Femur (tissue), 1 donor: Measurements from ENCODE around the gene HSPA1B.
"Not testable (repeated sequence)": the region's sequence is repeated elsewhere in the genome, so short reads cannot be mapped to it uniquely, and the experiment has no call there.

ENCODE experiments used
- DNase-seq: peaks from one replicate; pipeline ENCODE4 v3.0.0-alpha.2; 2017

HSPA1B gene

GRCh38 chr6:31861150-31861549 lies 33.6 kb downstream of the HSPA1B start:
- DNase-seq, result no peak

- DNase-seq, result no peak
These were observed 34.4 kb downstream of the HSPA1B start for GRCh38 chr6:31861919-31862343.

GRCh38 chr6:31862344-31863235 lies 35.1 kb downstream of the HSPA1B start, which contains the start of gene NEU1:
Gene NEU1, minus strand, starts transcription at chr6:31862821. Its CDS starts 45 bp downstream, at chr6:31862776.
- peak; percentile 100 for DNase-seq

- DNase-seq, result not testable (repeated sequence)
These were observed 36.6 kb downstream of the HSPA1B start for GRCh38 chr6:31864123-31864562.

- no peak for DNase-seq
These were observed 37.3 kb downstream of the HSPA1B start for GRCh38 chr6:31864818-31865204.

- no peak for DNase-seq
These were observed 37.9 kb downstream of the HSPA1B start for GRCh38 chr6:31865205-31866118.

- not testable (repeated sequence) for DNase-seq
These were observed 41.1 kb downstream of the HSPA1B start for GRCh38 chr6:31868658-31868971.

GRCh38 chr6:31869343-31869742 lies 41.8 kb downstream of the HSPA1B start:
- no peak for DNase-seq

- no peak for DNase-seq
These were observed 42.9 kb downstream of the HSPA1B start for GRCh38 chr6:31870385-31870921.

GRCh38 chr6:31871046-31871659 lies 43.6 kb downstream of the HSPA1B start:
- DNase-seq, result no peak

- no peak for DNase-seq
These were observed 46.6 kb downstream of the HSPA1B start for GRCh38 chr6:31874084-31874670.

- DNase-seq, result no peak
These were observed 47.5 kb downstream of the HSPA1B start for GRCh38 chr6:31874836-31875572.

- no peak for DNase-seq
These were observed 48.3 kb downstream of the HSPA1B start for GRCh38 chr6:31875877-31876276.

- DNase-seq, result no peak
These were observed 48.8 kb downstream of the HSPA1B start for GRCh38 chr6:31876357-31876756.

- no peak for DNase-seq
These were observed 49.6 kb downstream of the HSPA1B start for GRCh38 chr6:31877125-31877650.

- DNase-seq, result no peak
These were observed 50.2 kb downstream of the HSPA1B start for GRCh38 chr6:31877651-31878161.

GRCh38 chr6:31878222-31878621 lies 50.7 kb downstream of the HSPA1B start:
- DNase-seq, result no peak

- no peak for DNase-seq
These were observed 51.2 kb downstream of the HSPA1B start, which contains the start of gene SLC44A4 for GRCh38 chr6:31878726-31879125. Gene SLC44A4, minus strand, starts transcription at chr6:31878997. Its CDS starts 17 bp downstream, at chr6:31878980.

GRCh38 chr6:31879143-31879542 lies 51.6 kb downstream of the HSPA1B start:
- DNase-seq, result no peak
